Measurements from ENCODE around the gene CGREF1. TPM values are rescaled to one million over a fixed set of nuclear protein-coding genes. Genes with fewer than 3 reads are reported as not detected.
A peak's percentile ranks its signal among the peaks of the same experiment; 100 is the strongest.

Gene CGREF1
- total RNA-seq, 4 donors from 2014 or later: 1.3 to 9.3 (median 5.5) TPM

- TF ChIP-seq CTCF (IDR thresholded peaks at IDR 0.05): no peak
- no peak for ATAC-seq (ENCODE audit: low FRiP score)
- DNase-seq (ENCODE audit: low spot score): no peak
Observed at GRCh38 chr2:27081984-27082772, 36.8 kb downstream of the CGREF1 start.

GRCh38 chr2:27080603-27080936 lies 38.4 kb downstream of the CGREF1 start:
- ATAC-seq (ENCODE audit: low FRiP score) (no peak), DNase-seq (ENCODE audit: low spot score) (no peak)

GRCh38 chr2:27080140-27080469 lies 38.8 kb downstream of the CGREF1 start:
- no peak for DNase-seq (ENCODE audit: low spot score)
- ATAC-seq (ENCODE audit: low FRiP score): no peak
- no peak for TF ChIP-seq CTCF (IDR thresholded peaks at IDR 0.05)

More at GRCh38 chr2:27080603-27080936, 38.4 kb downstream of the CGREF1 start:
- TF ChIP-seq CTCF (IDR thresholded peaks at IDR 0.05): no peak

GRCh38 chr2:27079233-27080139 lies 39.4 kb downstream of the CGREF1 start:
- ATAC-seq (ENCODE audit: low FRiP score) (no peak), DNase-seq (ENCODE audit: low spot score) (no peak)
- no peak for TF ChIP-seq CTCF (IDR thresholded peaks at IDR 0.05)

- peak; percentile 27 for DNase-seq (ENCODE audit: low spot score)
- ATAC-seq (ENCODE audit: low FRiP score): peak; percentile 54
- no peak for TF ChIP-seq CTCF (IDR thresholded peaks at IDR 0.05)
Observed at GRCh38 chr2:27078267-27079194, 40.4 kb downstream of the CGREF1 start, which contains the start of gene EMILIN1. Gene EMILIN1 (plus strand): TSS chr2:27078615. CDS start chr2:27079066, 451 bp downstream.

GRCh38 chr2:27077231-27077630 lies 41.7 kb downstream of the CGREF1 start:
- ATAC-seq (ENCODE audit: low FRiP score) (no peak), DNase-seq (ENCODE audit: low spot score) (no peak)
- TF ChIP-seq CTCF (IDR thresholded peaks at IDR 0.05): no peak

Data from omental fat pad (tissue), 4 donors.